Pancreas (tissue), 10 donors: ENCODE data around the gene KLHL10. TPM values are rescaled to one million over a fixed set of nuclear protein-coding genes. Genes with fewer than 3 reads are reported as not detected.
A peak's percentile ranks its signal among the peaks of the same experiment; 100 is the strongest.

Experiments used
- ATAC-seq, 4 donors: fragments of 200-7000 bp; cut with Tn5 transposase; one replicate each; pipeline versions ENCODE4 v1.8.0 to v1.9.1; 2020; ENCODE audit warnings: mild to moderate bottlenecking in 4 of 4, moderate library complexity in 4 of 4
- DNase-seq, 6 donors: peaks; one replicate each; pipeline ENCODE4 v3.0.0-alpha.2; 2020
- FAIRE-seq: peaks from 2 replicates; lab custom pipeline; 2012; peaks lifted over from hg19 to GRCh38; lab: Jason Lieb, UNC
- H3K27ac ChIP-seq, 4 donors: fragments of 200-600 bp; sonication (generic); 1 replicate in 3 of 4; 2 replicates in 1 of 4; pipeline versions ENCODE4 v1.5.0 to v1.8.0; 2020
- H3K27me3 ChIP-seq, 4 donors: fragments of 200-600 bp; one replicate each; pipeline ENCODE4 v1.8.0; 2021
- H3K36me3 ChIP-seq, 3 donors: fragments of 200-600 bp; sonication (generic) in 1 of 3; one replicate each; pipeline versions ENCODE4 v1.5.0 to v1.8.0; 2020 to 2021
- H3K4me1 ChIP-seq, 3 donors: fragments of 200-600 bp; one replicate each; pipeline ENCODE4 v1.8.0; 2021
- H3K4me3 ChIP-seq, 4 donors: fragments of 200-600 bp; sonication (generic) in 2 of 4; one replicate each; pipeline versions ENCODE4 v1.5.0 to v1.8.0; 2020 to 2021
- H3K9me3 ChIP-seq, 4 donors: fragments of 200-600 bp; one replicate each; pipeline ENCODE4 v1.8.0; 2021
- WGBS, 2 donors: extraction: QIAGEN DNeasy Blood & Tissue Kit; methylation state at CpG; one replicate each; pipeline ENCODE4 v1.1.7; 2013; 5-methylcytosine and 5-hydroxymethylcytosine counted together
- intact Hi-C, 3 donors: fragments of 100-400 bp; cut with DNase I; formaldehyde crosslinking; loops; one replicate each; pipeline versions ENCODE4 v1.11.1 to v1.14.2; 2022
- polyA plus RNA-seq, 2 donors: library from polyadenylated mRNA; stranded (reverse); fragments of 200-250 nt; gene quantifications; one replicate each; pipeline ENCODE4 v1.2.3, GENCODE V29; 2013
- total RNA-seq, 6 donors: library from RNA; stranded (reverse); fragmentation: NEBNext Ultra II Directional in 4 of 6; extraction: Animal tissue kit (Norgen Biotek cat#: 25700) in 4 of 6; gene quantifications; one replicate each; pipeline versions ENCODE4 v1.2.1 to v1.2.4, GENCODE V29; 2021 to 2023
- TF ChIP-seq, protein P1 (sequence below), 4 donors: fragments of 200-600 bp; sonication (generic) in 3 of 4; IDR thresholded peaks; one replicate each; pipeline versions ENCODE4 v1.5.0 to v1.8.0; 2021; ENCODE audit warnings: antibody characterized with exemption in 4 of 4
- donor health status: healthy with polysubstance abuse.
- donor health status: DM: no; HTN: no; CAD: no; lungs with moderate emphysema.
- donor health status: DM: no; HTN: no; CAD: no.
- donor health status: control.
- donor health status: control.
- donor health status: Bipolar disorder and iron deficiency.
- donor health status: DM: yes; HTN: yes; CAD: no.
- donor health status: DM: no; HTN: no; CAD: no.
- donor health status: DM: no; HTN: no; CAD: no.
- donor health status: DM: yes; HTN: yes; CAD: no.

KLHL10 gene
- total and polyA plus RNA-seq, 8 donors = 0.02 TPM; not detected in 7

DNA sequence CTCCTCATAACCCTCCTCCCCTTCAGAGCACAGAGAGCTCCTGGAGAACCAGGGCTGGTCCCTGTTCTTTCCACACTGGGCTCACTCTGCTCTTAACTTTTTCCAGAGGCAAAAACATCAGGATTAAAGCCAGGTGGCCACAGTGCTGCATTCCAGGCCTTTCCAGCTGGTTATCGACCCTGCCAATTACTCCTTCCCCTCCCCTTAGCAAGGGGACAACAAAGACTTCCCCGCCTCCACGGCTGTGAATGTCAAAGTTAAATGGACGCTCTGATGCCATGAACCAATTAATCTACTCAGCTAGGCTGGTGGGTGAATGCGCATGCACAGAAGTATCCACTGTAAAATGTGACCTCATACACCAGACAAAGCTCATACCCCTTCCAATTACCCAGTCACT is 58.0 kb downstream of the KLHL10 start:
- TF ChIP-seq, protein P1, sequence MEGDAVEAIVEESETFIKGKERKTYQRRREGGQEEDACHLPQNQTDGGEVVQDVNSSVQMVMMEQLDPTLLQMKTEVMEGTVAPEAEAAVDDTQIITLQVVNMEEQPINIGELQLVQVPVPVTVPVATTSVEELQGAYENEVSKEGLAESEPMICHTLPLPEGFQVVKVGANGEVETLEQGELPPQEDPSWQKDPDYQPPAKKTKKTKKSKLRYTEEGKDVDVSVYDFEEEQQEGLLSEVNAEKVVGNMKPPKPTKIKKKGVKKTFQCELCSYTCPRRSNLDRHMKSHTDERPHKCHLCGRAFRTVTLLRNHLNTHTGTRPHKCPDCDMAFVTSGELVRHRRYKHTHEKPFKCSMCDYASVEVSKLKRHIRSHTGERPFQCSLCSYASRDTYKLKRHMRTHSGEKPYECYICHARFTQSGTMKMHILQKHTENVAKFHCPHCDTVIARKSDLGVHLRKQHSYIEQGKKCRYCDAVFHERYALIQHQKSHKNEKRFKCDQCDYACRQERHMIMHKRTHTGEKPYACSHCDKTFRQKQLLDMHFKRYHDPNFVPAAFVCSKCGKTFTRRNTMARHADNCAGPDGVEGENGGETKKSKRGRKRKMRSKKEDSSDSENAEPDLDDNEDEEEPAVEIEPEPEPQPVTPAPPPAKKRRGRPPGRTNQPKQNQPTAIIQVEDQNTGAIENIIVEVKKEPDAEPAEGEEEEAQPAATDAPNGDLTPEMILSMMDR (IDR thresholded peaks at IDR 0.05) = no peak
- no peaks in the 10 kb centered on the region for H3K27me3 ChIP-seq
- peaks cover 0 to 13% (median 0%) of the 10 kb centered on the region in 3 donors for H3K4me1 ChIP-seq
- WGBS, 2 donors = 20 to 29% methylated on average over 5 of the region's 5 CpGs
- peak; percentile 14 to 60 (median 48) for ATAC-seq
- DNase-seq = peak in 2 of 6 donors; percentile 47 to 58
- H3K4me3 ChIP-seq = no peak overlapping the region
- peak overlapping the region in 3 of 4 donors; percentile 26 to 58 (median 53) for H3K27ac ChIP-seq
- no peaks in the 10 kb centered on the region for H3K9me3 ChIP-seq
- intact Hi-C loops = no loop called here
- peaks cover 7 to 54% (median 35%) of the 10 kb centered on the region in 3 donors for H3K36me3 ChIP-seq
- no peak for FAIRE-seq

DNA sequence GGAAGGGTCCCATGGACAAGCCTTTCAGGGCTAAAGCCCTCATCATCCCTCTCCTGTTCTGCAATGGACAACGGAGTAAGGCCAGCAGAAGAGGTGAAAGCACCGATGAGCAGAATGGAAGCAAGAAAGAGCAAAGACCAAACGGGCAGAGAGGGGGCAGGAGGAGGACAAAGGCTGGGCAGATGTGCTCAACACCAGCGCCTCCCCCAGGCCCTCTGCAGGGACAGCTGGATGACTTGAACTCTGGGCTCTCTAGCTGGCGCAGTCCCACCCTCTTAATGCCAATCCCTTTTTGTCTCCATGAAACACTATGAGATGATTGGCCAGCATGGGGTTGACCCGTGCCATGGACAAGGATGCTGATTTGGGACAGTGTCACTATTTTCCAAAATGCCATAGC is 59.1 kb downstream of the KLHL10 start:
- 93% methylated on average over 6 of the region's 6 CpGs for WGBS, 2 donors
- no peak for FAIRE-seq
- H3K4me3 ChIP-seq = no peak overlapping the region
- H3K36me3 ChIP-seq = peaks cover 3 to 51% (median 28%) of the 10 kb centered on the region in 3 donors
- DNase-seq = no peak
- no peaks in the 10 kb centered on the region for H3K9me3 ChIP-seq
- H3K27me3 ChIP-seq = no peaks in the 10 kb centered on the region
- intact Hi-C loops = no loop called here
- no peak for ATAC-seq
- TF ChIP-seq, protein P1 (IDR thresholded peaks at IDR 0.05) = no peak
- no peak overlapping the region for H3K27ac ChIP-seq
- H3K4me1 ChIP-seq = peaks cover 0 to 13% (median 0%) of the 10 kb centered on the region in 3 donors

Other genes starting within 250 kb of the KLHL10 start
- under 1 TPM in 2 of 6 donors, not detected in 4; 0.15 to 0.32 TPM for gene KRT16, start 225.1 kb upstream of the KLHL10 start, total RNA-seq
- gene KRT16, start 225.1 kb upstream of the KLHL10 start, polyA plus RNA-seq = under 1 TPM; 0.05 to 0.61 TPM
- gene KRT17, start 213.2 kb upstream of the KLHL10 start, total RNA-seq = 10 to 100 TPM in 1 of 6 donors, 1 to 10 TPM in 2, under 1 TPM in 3; 0.42 to 28.4 (median 1.0) TPM
- gene KRT17, start 213.2 kb upstream of the KLHL10 start, polyA plus RNA-seq = 1 to 10 TPM; 2.6 to 7.0 TPM
- gene EIF1, start 148.9 kb upstream of the KLHL10 start, total RNA-seq = 100 to 1,000 TPM; 421 to 934 (median 592) TPM
- 100 to 1,000 TPM; 316 to 590 TPM for gene EIF1, start 148.9 kb upstream of the KLHL10 start, polyA plus RNA-seq
- not detected for gene GAST, start 125.5 kb upstream of the KLHL10 start, total RNA-seq
- gene GAST, start 125.5 kb upstream of the KLHL10 start, polyA plus RNA-seq = not detected
- gene HAP1, start 103.2 kb upstream of the KLHL10 start, total RNA-seq = 1 to 10 TPM in 3 of 6 donors, under 1 TPM in 3; 0.13 to 1.6 (median 0.84) TPM
- 1 to 10 TPM; 2.6 to 4.2 TPM for gene HAP1, start 103.2 kb upstream of the KLHL10 start, polyA plus RNA-seq
- gene JUP, start 51.1 kb upstream of the KLHL10 start, total RNA-seq = 10 to 100 TPM; 31.1 to 93.5 (median 42.0) TPM
- gene JUP, start 51.1 kb upstream of the KLHL10 start, polyA plus RNA-seq = 10 to 100 TPM; 46.8 to 50.4 TPM
- gene P3H4, start 25.9 kb upstream of the KLHL10 start, total RNA-seq = 10 to 100 TPM in 3 of 6 donors, 1 to 10 TPM in 3; 8.4 to 15.7 (median 10.1) TPM
- 10 to 100 TPM; 13.0 to 16.6 TPM for gene P3H4, start 25.9 kb upstream of the KLHL10 start, polyA plus RNA-seq
- 10 to 100 TPM in 4 of 6 donors, 1 to 10 TPM in 2; 4.5 to 35.3 (median 11.7) TPM for gene FKBP10, start 24.8 kb upstream of the KLHL10 start, total RNA-seq
- gene FKBP10, start 24.8 kb upstream of the KLHL10 start, polyA plus RNA-seq = 10 to 100 TPM in 1 of 2 donors, 1 to 10 TPM in 1; 9.1 to 17.3 TPM
- gene NT5C3B, start 1.6 kb upstream of the KLHL10 start, total RNA-seq = 10 to 100 TPM; 24.2 to 35.6 (median 27.0) TPM
- 100 to 1,000 TPM in 1 of 2 donors, 10 to 100 TPM in 1; 89.7 to 102 TPM for gene NT5C3B, start 1.6 kb upstream of the KLHL10 start, polyA plus RNA-seq
- gene KLHL11, start 27.6 kb downstream of the KLHL10 start, total RNA-seq = 1 to 10 TPM; 4.3 to 7.8 (median 5.8) TPM
- gene KLHL11, start 27.6 kb downstream of the KLHL10 start, polyA plus RNA-seq = under 1 TPM; 0.61 to 0.75 TPM
- 100 to 1,000 TPM in 1 of 6 donors, 10 to 100 TPM in 5; 38.6 to 101 (median 58.3) TPM for gene ACLY, start 81.1 kb downstream of the KLHL10 start, total RNA-seq
- 10 to 100 TPM; 22.0 to 68.7 TPM for gene ACLY, start 81.1 kb downstream of the KLHL10 start, polyA plus RNA-seq
- under 1 TPM; 0.20 to 0.98 (median 0.57) TPM for gene ODAD4, start 92.8 kb downstream of the KLHL10 start, total RNA-seq
- 1 to 10 TPM; 1.2 to 4.1 TPM for gene ODAD4, start 92.8 kb downstream of the KLHL10 start, polyA plus RNA-seq
- gene CNP, start 129.0 kb downstream of the KLHL10 start, total RNA-seq = 10 to 100 TPM; 26.3 to 45.8 (median 32.1) TPM
- gene CNP, start 129.0 kb downstream of the KLHL10 start, polyA plus RNA-seq = 10 to 100 TPM; 26.4 to 34.4 TPM
- gene DNAJC7, start 179.6 kb downstream of the KLHL10 start, total RNA-seq = 10 to 100 TPM; 32.2 to 45.3 (median 37.3) TPM
- 10 to 100 TPM; 53.4 to 63.6 TPM for gene DNAJC7, start 179.6 kb downstream of the KLHL10 start, polyA plus RNA-seq
- gene NKIRAS2, start 182.3 kb downstream of the KLHL10 start, total RNA-seq = 10 to 100 TPM in 3 of 6 donors, 1 to 10 TPM in 3; 6.5 to 14.7 (median 10.7) TPM
- gene NKIRAS2, start 182.3 kb downstream of the KLHL10 start, polyA plus RNA-seq = 10 to 100 TPM; 11.7 to 14.1 TPM
- gene C17orf113, start 212.8 kb downstream of the KLHL10 start, total RNA-seq = 1 to 10 TPM; 1.2 to 2.2 (median 1.8) TPM
- 1 to 10 TPM; 1.5 to 1.9 TPM for gene C17orf113, start 212.8 kb downstream of the KLHL10 start, polyA plus RNA-seq